Spleen (tissue), 11 donors: ENCODE data around the gene NUDT8. TPM values are rescaled to one million over a fixed set of nuclear protein-coding genes. Genes with fewer than 3 reads are reported as not detected.

Experiments
- DNase-seq: peaks from one replicate; pipeline ENCODE4 v3.0.0-alpha.2; 2020
- H3K27ac ChIP-seq, 8 donors: fragments of 200-600 bp; sonication (generic) in 7 of 8; 1 replicate in 4 of 8; 2 replicates in 4 of 8; pipeline versions ENCODE4 v1.5.0 to v1.8.0; 2016 to 2021; ENCODE audit warnings: inconsistent platforms in 4 of 8, mild to moderate bottlenecking in 4 of 8, moderate library complexity in 1 of 8
- H3K27me3 ChIP-seq, 7 donors: fragments of 200-600 bp; sonication (generic) in 6 of 7; replicated peaks in 1 of 7; 1 replicate in 4 of 7; 2 replicates in 3 of 7; pipeline versions ENCODE4 v1.5.0 to v1.8.0; 2016 to 2021; ENCODE audit warnings: inconsistent platforms in 3 of 7, mild to moderate bottlenecking in 1 of 7
- H3K36me3 ChIP-seq, 6 donors: fragments of 200-600 bp; sonication (generic) in 5 of 6; 1 replicate in 4 of 6; 2 replicates in 2 of 6; pipeline versions ENCODE4 v1.5.0 to v1.8.0; 2016 to 2021; ENCODE audit warnings: inconsistent platforms in 2 of 6
- H3K4me1 ChIP-seq, 6 donors: fragments of 200-600 bp; sonication (generic) in 5 of 6; 1 replicate in 3 of 6; 2 replicates in 3 of 6; pipeline versions ENCODE4 v1.5.0 to v1.8.0; 2016 to 2021; ENCODE audit warnings: inconsistent platforms in 3 of 6
- H3K4me3 ChIP-seq, 8 donors: fragments of 200-600 bp; sonication (generic) in 7 of 8; 1 replicate in 4 of 8; 2 replicates in 4 of 8; pipeline versions ENCODE4 v1.5.0 to v1.8.0; 2016 to 2021; ENCODE audit warnings: inconsistent platforms in 4 of 8, mild to moderate bottlenecking in 4 of 8, moderate library complexity in 2 of 8
- H3K9me3 ChIP-seq, 8 donors: fragments of 200-600 bp; sonication (generic) in 7 of 8; 1 replicate in 4 of 8; 2 replicates in 4 of 8; pipeline versions ENCODE4 v1.5.0 to v1.8.0; 2016 to 2021; ENCODE audit warnings: inconsistent platforms in 4 of 8
- CTCF ChIP-seq, 11 experiments: fragments of 200-600 bp in 7 of 11; fragments of 450-650 bp in 4 of 11; sonication (generic) in 4 of 11; IDR thresholded peaks in 8 of 11; conservative IDR thresholded peaks in 3 of 11; 1 replicate in 7 of 11; 2 replicates in 4 of 11; pipeline versions ENCODE4 v1.4.0 to v1.8.0; 2016 to 2021; ENCODE audit warnings: antibody characterized with exemption in 11 of 11, inconsistent platforms in 4 of 11, mild to moderate bottlenecking in 1 of 11
- POLR2A ChIP-seq, 3 donors: fragments of 450-650 bp; IDR thresholded peaks; one replicate each; pipeline ENCODE4 v1.5.1; 2017; ENCODE audit warnings: antibody characterized with exemption in 3 of 3, mild to moderate bottlenecking in 1 of 3
- POLR2AphosphoS5 ChIP-seq, 3 donors: sonication (generic); formaldehyde crosslinking; IDR thresholded peaks; one replicate each; pipeline ENCODE4 v1.5.1; 2017; ENCODE audit warnings: antibody characterized with exemption in 3 of 3
- WGBS, 5 donors: extraction: QIAGEN DNeasy Blood & Tissue Kit in 3 of 5; methylation state at CpG; one replicate each; pipeline versions ENCODE4 v1.1.5 to v1.1.7; 2013 to 2018; 5-methylcytosine and 5-hydroxymethylcytosine counted together
- intact Hi-C: fragments of 100-400 bp; cut with DNase I; formaldehyde crosslinking; loops from one replicate; pipeline ENCODE4 v1.15.0; 2023; ENCODE audit warnings: low total_unique reads
- polyA plus RNA-seq, 3 donors: library from polyadenylated mRNA; stranded (reverse); fragments of 200-250 nt; gene quantifications; one replicate each; pipeline ENCODE4 v1.2.1, GENCODE V29; 2013
- total RNA-seq, 7 donors: library from RNA; depleted of rRNA in 3 of 7; stranded (reverse); fragments of >200 nt in 3 of 7; fragmentation: NEBNext Ultra II Directional in 4 of 7; extraction: Animal tissue kit (Norgen Biotek cat#: 25700) in 4 of 7; gene quantifications; one replicate each; pipeline versions ENCODE4 v1.1.0 to v1.2.1, GENCODE V29; 2016 to 2021
- donor health status: healthy with polysubstance abuse.
- donor health status: DM: no; HTN: no; CAD: no; lungs with moderate emphysema.
- donor health status: DM: no; HTN: no; CAD: no.
- donor health status: Bipolar disorder and iron deficiency.
- donor health status: healthy.
- donor health status: DM: no; HTN: no; CAD: no.
- donor health status: DM: yes; HTN: yes; CAD: no.

Gene NUDT8
- total and polyA plus RNA-seq, 10 donors, result 2.7 to 9.2 (median 5.9) TPM

GRCh38 chr11:67615728-67616430 lies 13.9 kb downstream of the NUDT8 start:
- TF ChIP-seq CTCF (IDR thresholded peaks at IDR 0.05 in 8 of 11, conservative IDR thresholded peaks at IDR 0.05 in 3 of 11), result no peak
- TF ChIP-seq POLR2AphosphoS5 (IDR thresholded peaks at IDR 0.05), result peak in 1 of 3 donors; percentile 24
- TF ChIP-seq POLR2A (IDR thresholded peaks at IDR 0.05), result no peak
- Histone ChIP-seq H3K27me3 (peaks cover 0 to 23% (median 0%) of the 10 kb centered on the region in 7 donors), H3K4me1 (peaks cover 9 to 46% (median 32%) of the 10 kb centered on the region in 6 donors), H3K27ac (peak overlapping the region in 3 of 8 donors; percentile 88 to 98 (median 91)), H3K36me3 (peaks cover 0 to 25% (median 22%) of the 10 kb centered on the region in 6 donors), H3K4me3 (peak overlapping the region in 3 of 8 donors; percentile 0 to 14 (median 13)), H3K9me3 (no peaks in the 10 kb centered on the region)
- WGBS, 5 donors, result 39 to 52% (median 41%) methylated on average over 34 of the region's 34 CpGs
- no peak for DNase-seq
- intact Hi-C loops, result no loop called here

- peaks cover 0 to 34% (median 30%) of the 10 kb centered on the region in 6 donors for H3K36me3 ChIP-seq
- H3K4me1 ChIP-seq, result peaks cover 9 to 46% (median 32%) of the 10 kb centered on the region in 6 donors
- whole genome bisulfite sequencing, 5 donors, result 85 to 89% (median 87%) methylated on average over 7 to 18 of the region's 18 CpGs
- H3K27ac ChIP-seq, result peak overlapping the region; percentile 67 to 98 (median 90)
- H3K9me3 ChIP-seq, result no peaks in the 10 kb centered on the region
- peaks cover 0 to 23% (median 0%) of the 10 kb centered on the region in 7 donors for H3K27me3 ChIP-seq
- DNase-seq, result peak; percentile 85
- intact Hi-C loops, result no loop called here
- peak overlapping the region in 2 of 8 donors; percentile 31 to 68 for H3K4me3 ChIP-seq
- TF ChIP-seq CTCF (IDR thresholded peaks at IDR 0.05 in 8 of 11, conservative IDR thresholded peaks at IDR 0.05 in 3 of 11) (peak in 9 of 11 experiments; percentile 14 to 70 (median 37)), POLR2AphosphoS5 (IDR thresholded peaks at IDR 0.05) (no peak)
These were observed 14.7 kb downstream of the NUDT8 start for GRCh38 chr11:67614730-67615714.

- peak; percentile 82 to 87 (median 84) for TF ChIP-seq POLR2AphosphoS5 (IDR thresholded peaks at IDR 0.05)
- TF ChIP-seq CTCF (IDR thresholded peaks at IDR 0.05 in 8 of 11, conservative IDR thresholded peaks at IDR 0.05 in 3 of 11), result peak; percentile 28 to 81 (median 67)
- no peak for TF ChIP-seq POLR2A (IDR thresholded peaks at IDR 0.05)
- Histone ChIP-seq H3K4me1 (peaks cover 9 to 49% (median 32%) of the 10 kb centered on the region in 6 donors), H3K27ac (peak overlapping the region; percentile 67 to 98 (median 90)), H3K9me3 (no peaks in the 10 kb centered on the region), H3K27me3 (peaks cover 0 to 23% (median 0%) of the 10 kb centered on the region in 7 donors), H3K4me3 (peak overlapping the region in 7 of 8 donors; percentile 20 to 68 (median 28)), H3K36me3 (peaks cover 0 to 43% (median 38%) of the 10 kb centered on the region in 6 donors)
- WGBS, 5 donors, result 5 to 20% (median 10%) methylated on average over 14 to 23 of the region's 23 CpGs
- intact Hi-C loops, result no loop called here
- peak; percentile 95 for DNase-seq
These were observed 15.6 kb downstream of the NUDT8 start for GRCh38 chr11:67613960-67614715.
